GM10847 (cell line): ENCODE measurements around the gene GPR132.

Experiments used
- POLR2A ChIP-seq: IDR thresholded peaks from 2 replicates; pipeline ENCODE4 v1.6.1; 2011; ENCODE audit not compliant: insufficient read length; ENCODE audit errors: extremely low read depth

The GPR132 gene

DNA sequence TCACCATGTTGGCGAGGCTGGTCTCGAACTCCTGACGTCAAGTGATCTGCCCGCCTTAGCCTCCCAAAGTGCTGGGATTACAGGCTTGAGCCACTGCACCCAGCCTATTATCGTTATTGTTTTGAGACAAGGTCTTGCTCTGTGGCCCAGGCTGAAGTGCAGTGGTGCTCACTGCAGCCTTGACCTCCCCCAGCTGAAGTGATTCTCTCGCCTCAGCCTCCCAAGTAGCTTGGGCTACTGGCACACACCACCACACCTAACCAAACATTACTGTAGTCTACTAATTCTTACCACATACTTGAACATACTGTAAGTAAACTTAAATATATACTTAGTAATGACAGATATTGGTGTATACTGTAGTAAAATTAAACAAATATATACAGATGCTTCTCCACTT is 39.8 kb downstream of the GPR132 start:
- no peak for TF ChIP-seq POLR2A

DNA sequence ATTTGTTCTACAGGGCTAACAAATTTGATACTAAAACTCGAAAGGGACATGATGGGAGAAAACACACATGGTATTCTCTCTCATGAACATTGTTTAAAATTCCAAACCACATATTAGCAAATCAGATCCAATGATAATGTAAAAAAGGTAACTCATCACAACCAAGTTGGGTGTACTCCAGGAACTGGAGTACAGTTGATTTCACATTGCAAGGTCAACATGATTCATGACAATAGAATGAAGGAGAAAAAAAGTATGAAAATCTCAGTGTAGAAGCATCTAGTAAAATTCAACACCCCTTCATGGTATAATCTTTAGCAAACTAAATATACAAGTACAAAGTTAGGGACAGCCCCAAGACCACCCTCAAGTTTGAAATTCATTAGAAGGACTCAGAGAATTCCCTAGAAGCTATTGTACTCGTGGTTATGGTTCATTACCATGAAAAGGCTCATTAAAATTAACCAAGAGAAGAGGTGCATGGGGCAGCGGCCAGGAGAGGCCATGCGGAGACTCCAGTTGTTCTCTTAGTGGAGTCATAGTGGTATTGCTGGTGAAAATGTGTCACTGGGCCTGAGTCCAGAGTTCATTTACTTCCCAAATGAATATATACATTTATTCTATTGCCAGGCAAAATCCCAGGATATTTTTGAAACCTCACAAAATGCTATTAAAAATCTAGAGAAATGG is 41.3 kb downstream of the GPR132 start:
- no peak for TF ChIP-seq POLR2A

DNA sequence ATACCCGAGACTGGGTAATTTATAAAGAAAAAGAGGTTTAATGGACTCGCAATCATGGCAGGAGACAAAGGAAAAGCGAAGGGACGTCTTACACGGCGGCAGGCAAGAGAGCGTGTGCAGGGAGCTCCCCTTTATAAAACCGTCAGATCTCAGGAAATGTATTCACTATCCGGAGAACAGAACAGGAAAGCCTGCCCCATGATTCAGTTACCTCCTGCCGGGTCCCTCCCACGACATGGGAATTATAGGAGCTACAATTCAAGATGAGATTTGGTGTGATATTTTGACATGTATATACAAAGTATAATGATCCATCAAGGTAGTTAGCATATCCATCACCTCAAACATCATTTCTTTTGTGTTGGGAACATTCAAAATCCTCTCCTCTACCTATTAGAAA is 42.1 kb downstream of the GPR132 start:
- no peak for TF ChIP-seq POLR2A

DNA sequence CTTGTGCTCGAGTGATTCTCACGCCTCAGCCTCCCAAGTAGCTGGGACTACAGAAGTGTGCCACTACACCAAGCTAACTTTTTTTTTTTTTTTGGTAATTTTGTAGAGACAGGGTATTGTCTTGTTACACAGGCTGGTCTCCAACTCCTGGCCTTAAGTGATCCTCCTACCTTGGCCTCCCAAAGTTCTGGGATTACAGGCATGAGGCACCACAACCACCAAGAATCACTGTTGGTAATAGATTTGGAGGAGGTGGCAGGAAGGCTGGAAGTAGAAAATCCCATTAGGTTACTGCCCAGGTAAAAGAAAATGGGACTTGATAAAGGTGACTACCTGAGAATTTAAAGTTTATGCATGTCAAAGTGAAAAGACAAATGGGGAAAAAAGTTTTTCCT is 43.0 kb downstream of the GPR132 start:
- no peak for TF ChIP-seq POLR2A

DNA sequence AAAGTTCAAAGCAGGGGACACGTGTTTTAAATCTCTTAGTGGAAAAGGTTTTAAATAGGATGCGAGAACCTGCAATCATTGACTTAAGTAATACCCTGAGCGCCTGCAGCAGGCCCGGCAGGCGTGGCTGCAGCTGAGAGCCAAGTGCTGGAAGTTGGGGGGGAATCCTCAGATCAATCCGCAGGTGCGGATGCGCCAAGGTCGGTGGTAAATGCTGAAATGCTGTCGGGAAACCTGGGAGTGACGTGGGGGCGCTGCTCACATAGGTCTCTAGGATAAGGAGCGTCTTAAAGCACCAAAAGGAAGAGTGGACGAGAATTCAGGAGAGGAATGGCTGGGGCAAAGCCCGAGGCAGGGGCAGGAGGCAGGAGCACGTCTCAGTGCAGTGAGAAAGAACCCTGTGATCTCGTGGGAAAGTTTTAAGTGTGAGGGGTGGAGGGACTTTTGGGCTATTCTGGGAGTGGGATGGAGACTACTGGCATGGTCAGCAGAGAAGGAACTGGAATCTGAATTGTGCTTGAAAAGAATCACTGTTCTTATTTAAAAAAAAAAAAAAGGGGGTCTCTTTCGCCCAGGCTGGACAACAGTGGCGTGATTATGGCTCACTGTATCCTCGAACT is 43.5 kb downstream of the GPR132 start:
- TF ChIP-seq POLR2A: no peak

DNA sequence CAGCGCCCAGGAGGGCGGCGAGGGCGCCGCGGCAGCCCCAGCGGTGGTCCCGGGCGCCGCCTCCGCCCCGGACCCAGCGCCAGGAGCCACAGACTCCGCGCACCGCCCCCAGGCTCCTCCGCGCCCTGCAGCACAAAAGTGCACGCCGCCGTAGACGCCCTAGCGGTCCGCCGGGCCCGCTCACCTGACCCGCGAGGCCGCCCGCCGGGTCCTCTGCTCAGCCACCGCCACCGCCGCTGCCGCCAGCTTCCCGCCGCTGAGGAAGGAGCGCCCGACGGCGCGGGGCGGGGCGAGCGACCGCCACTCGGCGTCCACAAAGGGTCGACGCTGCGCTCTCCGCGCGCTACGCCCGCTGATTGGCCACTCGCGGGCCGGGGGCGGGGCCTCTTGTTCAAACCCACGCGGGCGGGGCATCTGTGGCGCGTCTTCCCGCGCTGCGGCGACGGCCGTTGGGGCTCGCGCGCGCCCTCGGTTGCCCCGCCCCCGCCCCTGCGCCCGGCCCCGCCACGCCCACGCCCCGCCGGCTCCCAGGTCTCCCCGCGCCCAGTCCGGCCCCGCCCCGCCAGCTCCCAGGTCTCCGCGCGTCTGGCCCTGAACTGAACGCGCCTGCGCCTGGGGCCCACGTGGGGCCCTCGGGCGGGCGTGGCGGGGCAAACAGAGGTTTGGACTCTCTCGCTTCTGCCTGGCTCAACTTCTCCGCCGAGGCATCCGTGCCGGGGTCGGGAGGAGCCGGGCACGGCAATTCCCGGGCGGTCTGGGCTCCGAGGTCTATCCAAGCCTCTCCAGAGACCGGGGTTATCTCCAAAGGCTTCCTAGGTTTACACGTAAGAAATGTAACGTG is 44.2 kb downstream of the GPR132 start, which contains the start of gene CDCA4:
TSS of gene CDCA4 (minus strand) at position 269 of the 841 bp plus-strand sequence. CDS start 9,154 bp downstream, outside the sequence.
- TF ChIP-seq POLR2A: peak; percentile 81

DNA sequence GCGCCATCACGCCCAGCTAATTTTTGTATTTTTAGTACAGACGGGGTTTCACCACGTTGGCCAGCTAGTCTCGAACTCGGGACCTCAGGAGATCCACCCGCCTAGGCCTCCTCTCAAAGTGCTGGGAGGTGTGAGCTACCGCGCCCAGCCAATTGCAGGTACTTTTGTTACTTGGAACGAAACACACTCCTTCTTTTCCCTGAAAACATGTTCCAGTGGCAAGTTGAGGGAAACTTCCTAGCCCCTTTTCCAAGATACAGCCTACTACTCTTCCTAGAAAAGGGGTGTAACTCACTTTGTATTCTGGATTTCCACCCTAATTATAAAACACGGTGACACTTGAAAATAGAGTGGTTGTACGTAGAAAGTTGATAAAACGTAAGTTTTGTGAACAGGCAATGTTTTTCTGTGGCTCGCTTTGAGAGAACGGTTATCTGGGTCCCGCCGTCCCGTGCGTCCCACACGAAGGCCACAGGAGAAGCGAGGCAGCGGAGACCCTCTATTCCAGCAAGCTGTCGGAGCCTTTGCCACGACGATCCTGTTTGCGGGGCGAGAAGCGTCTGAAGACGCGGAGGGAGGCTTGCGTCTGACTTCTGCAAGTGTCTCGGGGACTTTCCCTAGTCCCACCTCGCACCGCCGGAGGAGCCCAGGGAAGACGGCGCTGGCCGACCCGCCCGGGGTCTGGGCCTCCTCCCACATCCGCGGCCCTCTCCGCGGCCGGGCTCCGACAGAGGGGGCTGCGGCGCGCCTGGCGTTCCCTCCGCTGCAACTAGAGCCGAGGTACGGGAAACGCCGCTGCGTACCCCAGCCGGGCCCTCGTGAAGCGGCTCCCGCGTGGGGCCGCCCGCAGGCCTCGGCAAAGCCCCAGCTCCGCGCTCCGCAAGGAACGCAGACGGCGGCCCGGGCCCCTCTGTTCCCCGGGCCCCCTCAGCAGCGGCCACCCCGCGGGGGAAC is 45.1 kb downstream of the GPR132 start:
- no peak for TF ChIP-seq POLR2A

DNA sequence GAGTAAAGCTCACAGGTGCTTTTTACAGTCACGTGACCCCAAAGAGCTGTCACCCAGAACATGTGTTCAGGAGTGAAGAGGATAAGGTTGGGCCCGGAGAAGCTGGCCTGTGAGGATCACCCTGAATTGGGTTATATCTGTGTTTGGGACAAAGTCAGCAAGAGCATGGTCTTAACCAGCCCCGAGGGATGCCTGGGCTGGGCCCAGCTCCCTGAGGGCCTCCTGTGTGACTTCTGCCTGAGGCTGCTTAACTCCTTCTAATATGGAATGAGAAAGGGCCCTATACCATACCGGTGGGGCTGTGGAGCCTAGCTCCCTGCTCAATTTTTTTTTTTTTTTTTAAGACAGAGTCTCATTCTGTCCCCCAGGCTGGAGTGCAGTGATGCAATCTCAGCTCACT is 46.8 kb downstream of the GPR132 start:
- no peak for TF ChIP-seq POLR2A

DNA sequence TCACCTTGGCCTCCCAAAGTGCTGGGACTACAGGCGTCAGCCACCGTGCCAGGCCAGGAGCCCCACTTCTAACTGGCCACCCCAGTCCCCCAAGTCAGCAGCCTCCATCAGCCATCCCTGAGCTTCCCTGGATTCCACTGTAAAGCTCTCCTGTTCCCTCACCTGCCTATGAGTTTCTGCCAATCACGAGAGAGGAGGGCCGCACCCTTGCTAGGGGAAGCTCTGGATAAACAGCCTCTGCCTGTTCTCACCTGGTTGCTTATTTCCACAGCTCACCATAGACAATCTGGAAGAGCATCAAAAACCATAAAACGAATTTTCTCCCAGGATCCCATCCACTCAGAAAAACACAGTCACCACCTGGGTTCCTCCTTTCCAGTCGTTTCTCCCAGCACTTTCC is 49.3 kb downstream of the GPR132 start:
- TF ChIP-seq POLR2A: no peak

DNA sequence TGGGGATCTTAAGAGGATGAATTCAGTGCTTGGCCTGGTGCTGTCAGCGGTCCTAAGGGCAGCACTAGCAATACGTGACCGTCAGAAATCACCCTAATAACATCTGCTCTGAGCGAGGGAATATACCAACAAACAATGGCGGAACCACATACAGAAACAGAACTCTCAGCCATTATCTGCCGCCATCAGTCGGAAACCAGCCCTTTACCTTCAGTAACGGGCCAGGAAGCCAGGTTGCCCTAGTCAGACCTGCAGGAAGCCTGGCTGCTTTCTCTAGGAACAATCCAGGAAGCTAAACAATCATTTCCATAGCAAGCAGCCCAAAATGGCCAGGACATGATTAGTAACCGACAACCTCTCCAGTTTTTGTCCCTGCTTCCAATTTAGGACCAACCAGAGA is 50.0 kb downstream of the GPR132 start:
- no peak for TF ChIP-seq POLR2A

DNA sequence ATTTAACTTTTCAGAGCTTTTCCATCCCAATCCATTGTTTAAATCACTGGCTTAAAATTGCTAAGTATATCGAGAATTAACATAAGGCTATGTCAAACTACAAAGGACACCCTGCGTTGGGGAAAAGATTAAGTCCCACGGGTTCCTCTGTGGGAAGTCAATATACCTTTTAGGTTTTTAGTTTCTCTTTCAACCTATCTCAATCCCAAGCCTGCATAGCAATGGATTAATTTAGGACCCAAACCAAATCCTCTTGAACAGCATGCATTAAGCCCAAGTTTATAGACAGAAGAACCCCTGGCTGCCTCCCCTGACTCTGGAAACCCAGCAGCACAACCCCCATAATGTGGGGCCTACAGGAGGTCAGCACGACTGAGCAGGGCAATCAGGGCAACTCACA is 50.6 kb downstream of the GPR132 start:
- no peak for TF ChIP-seq POLR2A

DNA sequence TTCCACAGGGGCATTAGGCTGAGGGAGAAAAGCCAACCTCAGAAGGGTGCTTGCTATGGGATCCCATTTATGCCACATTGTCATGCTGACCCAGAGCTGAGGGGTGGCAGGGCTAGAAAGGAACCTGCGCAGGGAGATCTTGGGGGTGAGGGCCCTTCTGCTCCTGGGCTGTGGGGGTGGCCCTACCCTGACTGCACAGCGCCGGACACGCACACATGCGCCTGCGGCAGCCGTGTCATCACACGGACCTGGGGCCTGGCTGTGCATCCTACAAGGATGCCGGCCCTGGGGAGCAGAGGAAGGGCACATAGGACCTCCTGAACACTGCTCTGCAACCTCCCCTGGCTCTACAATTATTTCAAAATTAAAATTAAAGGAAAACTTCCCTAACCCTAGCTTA is 51.2 kb downstream of the GPR132 start:
- TF ChIP-seq POLR2A: no peak

DNA sequence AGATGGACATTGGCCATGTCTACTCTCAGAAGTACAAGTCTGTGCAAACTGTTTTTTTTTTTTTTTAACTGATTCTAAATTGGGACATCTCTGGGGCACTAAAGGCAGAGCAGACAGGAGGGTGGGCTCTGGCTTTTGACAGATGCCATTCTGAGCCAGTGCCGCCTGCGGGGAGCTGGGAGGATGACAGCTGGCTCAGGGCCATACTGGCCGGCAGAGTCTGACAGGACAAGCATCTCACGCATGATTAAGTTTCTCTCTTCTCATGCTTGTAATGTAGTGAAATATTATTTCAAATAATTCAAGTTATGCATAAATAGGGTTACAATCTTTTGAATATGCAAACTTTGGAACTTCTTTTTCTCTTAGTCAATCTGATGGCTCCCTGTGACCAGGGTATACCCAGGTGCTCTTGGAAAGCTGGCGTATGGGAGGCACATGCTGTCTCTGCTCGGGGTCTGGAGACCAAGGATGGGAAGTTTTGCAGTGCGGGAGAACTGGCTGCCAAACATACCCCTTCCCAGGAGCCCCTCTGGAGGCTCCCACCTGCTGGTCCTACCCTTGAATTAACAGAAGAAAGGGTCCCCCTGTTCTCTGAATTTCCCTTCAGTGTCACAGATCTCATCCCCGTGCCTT is 52.0 kb downstream of the GPR132 start:
- no peak for TF ChIP-seq POLR2A

DNA sequence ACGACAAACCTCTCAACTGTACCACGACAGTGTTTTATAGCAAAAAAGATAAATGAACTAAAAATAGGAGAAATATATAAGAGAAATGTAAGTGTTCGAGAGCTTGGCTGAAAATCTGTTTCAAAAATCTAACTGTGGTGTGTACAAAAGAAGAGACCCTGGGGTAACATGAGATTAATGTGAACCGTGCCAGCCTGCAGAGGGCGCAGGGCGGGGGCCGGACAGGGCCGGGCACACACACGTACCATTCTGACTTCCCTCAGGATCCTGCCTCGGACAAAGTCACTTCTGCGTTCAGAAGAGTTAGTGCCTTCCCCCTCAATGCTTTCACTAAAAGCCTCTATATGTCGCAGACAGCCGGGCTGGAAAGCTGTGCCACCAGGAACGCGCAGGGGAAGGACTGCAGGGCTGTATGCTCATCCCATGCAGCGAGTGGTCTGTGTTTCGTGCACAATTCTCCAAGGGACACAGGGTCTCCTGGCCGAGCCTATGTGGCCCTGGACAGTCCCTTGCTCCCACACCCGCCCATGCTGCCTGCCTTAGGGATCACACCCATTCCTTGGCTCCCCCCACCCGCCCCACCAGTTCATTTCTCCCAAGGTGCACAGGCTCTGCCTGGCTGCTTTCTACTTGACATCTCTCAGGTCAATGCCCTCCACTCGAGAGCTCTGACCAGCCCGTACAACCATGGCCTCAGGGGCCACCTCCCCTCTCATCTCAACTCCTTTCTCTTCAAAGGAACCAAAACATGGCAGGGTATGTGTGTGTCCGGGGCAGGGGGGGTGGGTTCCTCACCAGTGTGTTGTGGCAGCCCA is 52.9 kb downstream of the GPR132 start:
- TF ChIP-seq POLR2A: no peak
